IMR-90 (cell line): Measurements from ENCODE around the gene TINAG. TPM values are rescaled to one million over a fixed set of nuclear protein-coding genes. Genes with fewer than 3 reads are reported as not detected.

Experiments
- ATAC-seq: fragments of 200-7000 bp; cut with Tn5 transposase; 2 replicates; pipeline ENCODE4 v1.9.1; 2020; ENCODE audit warnings: low read depth, mild to moderate bottlenecking, moderate library complexity
- BruUV-seq: library from RNA; stranded (reverse); fragments of 400-500 nt; replicated peaks from 2 replicates; lab custom pipeline; 2021; lab: Mats Ljungman, UMichigan
- CTCF ChIA-PET: fragments of 300-600 bp; formaldehyde crosslinking; extraction: SDS; loops from one replicate; lab custom pipeline; 2021; ENCODE audit warnings: antibody characterized with exemption; lab: Yijun Ruan, JAX
- POLR2A ChIA-PET: fragments of 300-600 bp; sonication (Branson Sonifier 250); formaldehyde crosslinking; loops from one replicate; lab custom pipeline; 2022; ENCODE audit warnings: antibody characterized with exemption; ENCODE audit not compliant: unreplicated experiment; lab: Charles Lee
- DNase-seq: peaks from one replicate; pipeline ENCODE4 v3.0.0; 2013
- H2AFZ ChIP-seq: replicated peaks from 2 replicates; pipeline ENCODE3; 2013; ENCODE audit warnings: low read length, mild to moderate bottlenecking; ENCODE audit not compliant: poor library complexity
- H2AK5ac ChIP-seq: 2 replicates; pipeline ENCODE4 v1.6.1; 2013; ENCODE audit warnings: low read depth, low read length, inconsistent platforms
- H2AK9ac ChIP-seq: replicated peaks from 2 replicates; pipeline ENCODE3; 2013; ENCODE audit warnings: mild to moderate bottlenecking, low read depth, low read length, moderate library complexity; ENCODE audit not compliant: poor library complexity
- H2BK120ac ChIP-seq: 2 replicates; pipeline ENCODE4 v1.6.1; 2013; ENCODE audit warnings: low read depth, low read length, inconsistent platforms
- H2BK15ac ChIP-seq: 3 replicates; pipeline ENCODE4 v1.6.1; 2013; ENCODE audit warnings: low read depth, low read length, inconsistent platforms
- H2BK20ac ChIP-seq: 2 replicates; pipeline ENCODE4 v1.6.1; 2013; ENCODE audit warnings: low read depth, mild to moderate bottlenecking, inconsistent platforms, low read length, moderate library complexity
- H2BK5ac ChIP-seq: 2 replicates; pipeline ENCODE4 v1.6.1; 2013; ENCODE audit warnings: mild to moderate bottlenecking, low read depth, low read length, inconsistent platforms; ENCODE audit not compliant: poor library complexity, severe bottlenecking
- H3K14ac ChIP-seq: replicated peaks from 2 replicates; pipeline ENCODE4 v1.6.1; 2013; ENCODE audit warnings: low read depth, low read length, inconsistent platforms
- H3K18ac ChIP-seq: 2 replicates; pipeline ENCODE4 v1.6.1; 2013; ENCODE audit warnings: low read depth, low read length, control low read depth
- H3K23ac ChIP-seq: 2 replicates; pipeline ENCODE4 v1.6.1; 2013; ENCODE audit warnings: low read depth, low read length, inconsistent platforms
- H3K27ac ChIP-seq: 2 replicates; pipeline ENCODE4 v1.5.1; 2013; ENCODE audit warnings: mild to moderate bottlenecking, control low read depth, low read length; ENCODE audit not compliant: insufficient read depth
- H3K27me3 ChIP-seq: 2 replicates; pipeline ENCODE4 v1.6.1; 2013; ENCODE audit warnings: low read length; ENCODE audit not compliant: control insufficient read depth, insufficient read depth
- H3K36me3 ChIP-seq: 2 replicates; pipeline ENCODE4 v1.6.1; 2013; ENCODE audit warnings: low read length, mixed read lengths; ENCODE audit not compliant: control insufficient read depth, insufficient read depth
- H3K4ac ChIP-seq: 2 replicates; pipeline ENCODE4 v1.6.1; 2013; ENCODE audit warnings: low read depth, low read length, inconsistent platforms
- H3K4me1 ChIP-seq: 2 replicates; pipeline ENCODE4 v1.6.1; 2013; ENCODE audit warnings: low read length, mixed read lengths; ENCODE audit not compliant: control insufficient read depth, insufficient read depth
- H3K4me2 ChIP-seq: 2 replicates; pipeline ENCODE4 v1.6.1; 2013; ENCODE audit warnings: low read depth, mild to moderate bottlenecking, control low read depth, low read length, moderate library complexity
- H3K4me3 ChIP-seq: 2 replicates; pipeline ENCODE4 v1.5.1; 2013; ENCODE audit warnings: low read depth, mild to moderate bottlenecking, control low read depth, low read length, moderate library complexity; ENCODE audit not compliant: insufficient read depth
- H3K56ac ChIP-seq: 2 replicates; pipeline ENCODE4 v1.6.1; 2013; ENCODE audit warnings: low read length, inconsistent platforms; ENCODE audit not compliant: insufficient read depth; ENCODE audit errors: extremely low read depth
- H3K79me1 ChIP-seq, 2 experiments: 2 replicates each; pipeline ENCODE4 v1.6.1; 2013; ENCODE audit warnings: low read length in 2 of 2, inconsistent platforms in 1 of 2, low read depth in 1 of 2
- H3K9ac ChIP-seq: 2 replicates; pipeline ENCODE4 v1.6.1; 2013; ENCODE audit warnings: low read depth, low read length, control low read depth
- H3K9me1 ChIP-seq: 2 replicates; pipeline ENCODE4 v1.6.1; 2013; ENCODE audit warnings: low read length, inconsistent platforms; ENCODE audit not compliant: insufficient read depth
- H3K9me3 ChIP-seq: 2 replicates; pipeline ENCODE4 v1.6.1; 2013; ENCODE audit warnings: low read length; ENCODE audit not compliant: control insufficient read depth, insufficient read depth
- H4K20me1 ChIP-seq: 2 replicates; pipeline ENCODE4 v1.6.1; 2013; ENCODE audit warnings: low read length, inconsistent platforms; ENCODE audit not compliant: insufficient read depth
- H4K5ac ChIP-seq: 2 replicates; pipeline ENCODE4 v1.6.1; 2013; ENCODE audit warnings: mild to moderate bottlenecking, low read depth, low read length, control low read depth
- H4K8ac ChIP-seq, 2 experiments: 2 replicates each; pipeline ENCODE4 v1.6.1; 2013; ENCODE audit warnings: low read depth in 2 of 2, low read length in 2 of 2, control low read depth in 1 of 2, inconsistent platforms in 1 of 2
- H4K91ac ChIP-seq: 2 replicates; pipeline ENCODE4 v1.6.1; 2013; ENCODE audit warnings: low read depth, low read length, inconsistent platforms; ENCODE audit not compliant: insufficient read depth
- CEBPB ChIP-seq: IDR thresholded peaks from 2 replicates; pipeline ENCODE4 v1.6.1; 2012; ENCODE audit warnings: low read depth, low read length, improper control_type of control experiment
- CHD1 ChIP-seq: IDR thresholded peaks from 2 replicates; pipeline ENCODE4 v1.6.1; 2012; ENCODE audit warnings: low read depth, low read length, improper control_type of control experiment
- FOS ChIP-seq: fragments of 150-350 bp; IDR thresholded peaks from 2 replicates; pipeline ENCODE4 v1.6.1; 2016; ENCODE audit warnings: low read depth, low read length
- MAFK ChIP-seq: IDR thresholded peaks from 2 replicates; pipeline ENCODE4 v1.6.1; 2012; ENCODE audit warnings: low read depth, low read length, improper control_type of control experiment
- MAZ ChIP-seq: IDR thresholded peaks from 2 replicates; pipeline ENCODE4 v1.6.1; 2012; ENCODE audit warnings: low read depth, mild to moderate bottlenecking, low read length, improper control_type of control experiment, moderate library complexity, borderline replicate concordance
- MXI1 ChIP-seq: IDR thresholded peaks from 2 replicates; pipeline ENCODE4 v1.6.1; 2012; ENCODE audit warnings: low read depth, mild to moderate bottlenecking, low read length, moderate library complexity, borderline replicate concordance
- NFE2L2 ChIP-seq: fragments of 150-350 bp; IDR thresholded peaks from 2 replicates; pipeline ENCODE4 v1.6.1; 2016; ENCODE audit warnings: low read depth, mild to moderate bottlenecking, low read length
- POLR2A ChIP-seq: IDR thresholded peaks from 2 replicates; pipeline ENCODE4 v1.6.1; 2012; ENCODE audit warnings: mild to moderate bottlenecking, low read depth, low read length
- RAD21 ChIP-seq: IDR thresholded peaks from 2 replicates; pipeline ENCODE4 v1.6.1; 2012; ENCODE audit warnings: low read length, improper control_type of control experiment
- RCOR1 ChIP-seq: IDR thresholded peaks from 2 replicates; pipeline ENCODE4 v1.6.1; 2012; ENCODE audit warnings: mild to moderate bottlenecking, low read length, improper control_type of control experiment; ENCODE audit not compliant: insufficient replicate concordance
- RFX5 ChIP-seq: IDR thresholded peaks from 2 replicates; pipeline ENCODE4 v1.8.0; 2012; ENCODE audit warnings: low read depth, mild to moderate bottlenecking, low read length, moderate library complexity
- SMC3 ChIP-seq: fragments of 150-350 bp; IDR thresholded peaks from 2 replicates; pipeline ENCODE4 v1.6.1; 2016; ENCODE audit warnings: low read depth, mild to moderate bottlenecking, antibody characterized with exemption, low read length, moderate library complexity
- WGBS, 2 experiments: methylation state at CpG; one replicate each; pipeline versions ENCODE4 v1.1.5 to v1.1.7; 2013; ENCODE audit warnings: missing lambda C conversion rate in 2 of 2; ENCODE audit not compliant: insufficient read length in 1 of 2; ENCODE audit errors: extremely low coverage in 2 of 2; 5-methylcytosine and 5-hydroxymethylcytosine counted together
- dilution Hi-C: fragments of 300-500 bp; cut with HindIII; formaldehyde crosslinking; loops from one replicate; pipeline ENCODE4 v1.14.3; 2018; ENCODE audit warnings: low sequenced_read_pairs; ENCODE audit not compliant: unreplicated experiment
- in situ Hi-C: fragments of 300-500 bp; cut with MboI; formaldehyde crosslinking; loops from 3 replicates; pipeline ENCODE4 v1.14.3; 2019; ENCODE audit warnings: low sequenced_read_pairs, inconsistent platforms, mixed read lengths
- intact Hi-C: fragments of 100-400 bp; cut with micrococcal nuclease; formaldehyde crosslinking; loops from 2 replicates; pipeline ENCODE4 v1.10.0; 2022
- polyA plus RNA-seq, 3 experiments: library from polyadenylated mRNA; depleted of rRNA; stranded (reverse); fragments of >200 nt; gene quantifications; 2 replicates each; pipeline ENCODE4 v1.2.3, GENCODE V29; 2012; ENCODE audit warnings: low replicate concordance in 1 of 3
- total RNA-seq: library from RNA; depleted of rRNA; stranded (reverse); fragments of >200 nt; gene quantifications from 2 replicates; pipeline ENCODE4 v1.2.3, GENCODE V29; 2012
- TF ChIP-seq, protein P1 (sequence below): conservative IDR thresholded peaks from 2 replicates; pipeline ENCODE4 v1.5.1; 2012; ENCODE audit warnings: mild to moderate bottlenecking, low read depth, low read length, improper control_type of control experiment

TINAG gene
- total and polyA plus RNA-seq, 2 of the 4 experiments (the other 2 are of a cell fraction) = not detected

DNA sequence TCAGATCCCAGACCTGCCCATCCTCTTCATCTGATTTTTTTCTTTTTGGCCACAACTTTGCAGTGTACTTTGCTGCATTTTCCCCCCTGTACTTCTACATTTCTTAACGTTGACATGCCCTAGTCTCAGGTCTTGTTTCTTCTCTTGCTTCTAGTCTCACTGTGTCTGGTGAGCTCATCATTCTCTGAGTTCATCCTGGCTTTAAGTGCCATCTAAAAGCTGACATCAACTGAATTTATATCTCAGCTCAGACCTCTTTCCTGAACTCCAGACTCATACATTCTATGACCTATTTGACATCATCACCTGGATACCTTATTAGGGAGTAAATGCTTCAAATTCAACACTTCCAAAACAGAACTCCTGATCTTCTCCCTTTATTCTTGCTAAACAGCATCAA, 48.9 kb downstream of the TINAG start:
- WGBS, 2 experiments = 83% methylated on average over 1 of the region's 1 CpG; no CpG with 5 or more reads in 1 of the 2 experiments
- H3K9me1 ChIP-seq = no peaks in the 10 kb centered on the region
- no peaks in the 10 kb centered on the region for H3K36me3 ChIP-seq
- no peak overlapping the region for H2AK5ac ChIP-seq
- in situ Hi-C loops = no loop called here
- H2BK20ac ChIP-seq = no peak overlapping the region
- no TSS peak for BruUV-seq
- no peak overlapping the region for H3K56ac ChIP-seq
- no peak overlapping the region for H3K9ac ChIP-seq
- H3K4me1 ChIP-seq = no peaks in the 10 kb centered on the region
- no peak overlapping the region for H3K4ac ChIP-seq
- no peak overlapping the region for H2AFZ ChIP-seq
- no peaks in the 10 kb centered on the region for H3K27me3 ChIP-seq
- no peak overlapping the region for H2BK15ac ChIP-seq
- no peak overlapping the region for H2BK5ac ChIP-seq
- H3K18ac ChIP-seq = no peak overlapping the region
- no peak overlapping the region for H2BK120ac ChIP-seq
- no peak overlapping the region for H4K8ac ChIP-seq
- no peaks in the 10 kb centered on the region for H3K9me3 ChIP-seq
- H3K14ac ChIP-seq = no peak overlapping the region
- no peaks in the 10 kb centered on the region for H3K79me1 ChIP-seq
- DNase-seq = no peak
- H3K27ac ChIP-seq = no peak overlapping the region
- no peaks in the 10 kb centered on the region for H4K20me1 ChIP-seq
- H3K23ac ChIP-seq = no peak overlapping the region
- H3K4me2 ChIP-seq = no peak overlapping the region
- ChIA-PET POLR2A (no interaction called here), CTCF (no interaction called here)
- intact Hi-C loops = no loop called here
- ATAC-seq = no peak
- TF ChIP-seq CEBPB (no peak), MAFK (no peak), CHD1 (no peak), RCOR1 (no peak), RAD21 (no peak), NFE2L2 (no peak), RFX5 (no peak), MXI1 (no peak), FOS (no peak), POLR2A (no peak), MAZ (no peak), SMC3 (no peak)
- TF ChIP-seq, protein P1, sequence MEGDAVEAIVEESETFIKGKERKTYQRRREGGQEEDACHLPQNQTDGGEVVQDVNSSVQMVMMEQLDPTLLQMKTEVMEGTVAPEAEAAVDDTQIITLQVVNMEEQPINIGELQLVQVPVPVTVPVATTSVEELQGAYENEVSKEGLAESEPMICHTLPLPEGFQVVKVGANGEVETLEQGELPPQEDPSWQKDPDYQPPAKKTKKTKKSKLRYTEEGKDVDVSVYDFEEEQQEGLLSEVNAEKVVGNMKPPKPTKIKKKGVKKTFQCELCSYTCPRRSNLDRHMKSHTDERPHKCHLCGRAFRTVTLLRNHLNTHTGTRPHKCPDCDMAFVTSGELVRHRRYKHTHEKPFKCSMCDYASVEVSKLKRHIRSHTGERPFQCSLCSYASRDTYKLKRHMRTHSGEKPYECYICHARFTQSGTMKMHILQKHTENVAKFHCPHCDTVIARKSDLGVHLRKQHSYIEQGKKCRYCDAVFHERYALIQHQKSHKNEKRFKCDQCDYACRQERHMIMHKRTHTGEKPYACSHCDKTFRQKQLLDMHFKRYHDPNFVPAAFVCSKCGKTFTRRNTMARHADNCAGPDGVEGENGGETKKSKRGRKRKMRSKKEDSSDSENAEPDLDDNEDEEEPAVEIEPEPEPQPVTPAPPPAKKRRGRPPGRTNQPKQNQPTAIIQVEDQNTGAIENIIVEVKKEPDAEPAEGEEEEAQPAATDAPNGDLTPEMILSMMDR = no peak
- no peak overlapping the region for H2AK9ac ChIP-seq
- no peak overlapping the region for H4K91ac ChIP-seq
- dilution Hi-C loops = no loop called here
- no peak overlapping the region for H3K4me3 ChIP-seq
- no peak overlapping the region for H4K5ac ChIP-seq
